ENCODE measurements around the gene ST6GALNAC4.

The ST6GALNAC4 gene

DNA sequence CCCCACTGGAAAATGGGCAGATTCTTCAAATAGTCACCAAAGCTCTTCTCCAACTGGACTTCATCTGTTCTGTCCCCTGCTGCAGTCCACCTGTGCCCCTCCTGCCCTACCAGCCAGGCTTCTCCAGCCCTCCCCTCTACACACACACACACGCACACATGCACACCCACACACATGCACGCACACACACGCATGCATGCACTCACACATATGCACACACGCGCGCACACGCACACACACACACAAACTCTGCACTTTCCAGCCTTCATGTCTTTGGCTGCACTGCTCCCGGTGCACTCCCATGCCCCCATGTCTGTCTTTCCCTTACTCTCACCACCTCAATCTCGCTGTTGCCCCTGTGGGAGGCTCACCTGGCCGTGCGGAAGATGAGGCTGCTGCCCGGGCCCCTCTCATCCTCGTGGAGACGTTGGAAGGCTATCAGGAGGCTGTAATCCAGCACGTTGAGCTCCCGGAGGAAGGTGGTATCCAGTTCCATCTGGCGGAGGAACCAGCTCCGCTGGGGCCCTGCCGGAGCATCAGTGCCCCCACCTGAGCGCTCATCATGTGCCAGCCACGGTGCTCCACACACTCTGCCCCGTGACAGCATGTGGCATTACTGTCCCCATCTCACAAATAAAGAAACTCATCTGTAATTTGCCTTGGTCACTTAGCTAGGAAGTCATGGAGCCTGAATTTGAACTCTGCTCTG, 8.0 kb upstream of the ST6GALNAC4 start:
- Histone ChIP-seq H3K9ac (ENCODE audit: low read length) (no peak overlapping the region), H3K9me3 (ENCODE audit: insufficient read depth, low read length) (no peaks in the 10 kb centered on the region), H3K27ac (ENCODE audit: low read length) (no peak overlapping the region), H3K4me3 (ENCODE audit: low read length) (no peak overlapping the region), H3K36me3 (replicated peaks; ENCODE audit: low read depth, low read length) (no peaks in the 10 kb centered on the region), H2AFZ (ENCODE audit: low read depth, low read length) (no peak overlapping the region), H3K4me2 (ENCODE audit: low read length) (no peak overlapping the region), H3K79me2 (ENCODE audit: low read length) (no peaks in the 10 kb centered on the region), H3K27me3 (ENCODE audit: low read depth, low read length) (peaks cover 41% of the 10 kb centered on the region), H3K4me1 (ENCODE audit: low read length) (peaks cover 21% of the 10 kb centered on the region), H4K20me1 (ENCODE audit: insufficient read depth, low read length) (no peaks in the 10 kb centered on the region)
- TF ChIP-seq, protein P1, sequence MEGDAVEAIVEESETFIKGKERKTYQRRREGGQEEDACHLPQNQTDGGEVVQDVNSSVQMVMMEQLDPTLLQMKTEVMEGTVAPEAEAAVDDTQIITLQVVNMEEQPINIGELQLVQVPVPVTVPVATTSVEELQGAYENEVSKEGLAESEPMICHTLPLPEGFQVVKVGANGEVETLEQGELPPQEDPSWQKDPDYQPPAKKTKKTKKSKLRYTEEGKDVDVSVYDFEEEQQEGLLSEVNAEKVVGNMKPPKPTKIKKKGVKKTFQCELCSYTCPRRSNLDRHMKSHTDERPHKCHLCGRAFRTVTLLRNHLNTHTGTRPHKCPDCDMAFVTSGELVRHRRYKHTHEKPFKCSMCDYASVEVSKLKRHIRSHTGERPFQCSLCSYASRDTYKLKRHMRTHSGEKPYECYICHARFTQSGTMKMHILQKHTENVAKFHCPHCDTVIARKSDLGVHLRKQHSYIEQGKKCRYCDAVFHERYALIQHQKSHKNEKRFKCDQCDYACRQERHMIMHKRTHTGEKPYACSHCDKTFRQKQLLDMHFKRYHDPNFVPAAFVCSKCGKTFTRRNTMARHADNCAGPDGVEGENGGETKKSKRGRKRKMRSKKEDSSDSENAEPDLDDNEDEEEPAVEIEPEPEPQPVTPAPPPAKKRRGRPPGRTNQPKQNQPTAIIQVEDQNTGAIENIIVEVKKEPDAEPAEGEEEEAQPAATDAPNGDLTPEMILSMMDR (IDR thresholded peaks at IDR 0.05; ENCODE audit: low read depth, low read length), result no peak
- no peak for TF ChIP-seq EZH2phosphoT487 (IDR thresholded peaks at IDR 0.05; ENCODE audit: low read depth)

DNA sequence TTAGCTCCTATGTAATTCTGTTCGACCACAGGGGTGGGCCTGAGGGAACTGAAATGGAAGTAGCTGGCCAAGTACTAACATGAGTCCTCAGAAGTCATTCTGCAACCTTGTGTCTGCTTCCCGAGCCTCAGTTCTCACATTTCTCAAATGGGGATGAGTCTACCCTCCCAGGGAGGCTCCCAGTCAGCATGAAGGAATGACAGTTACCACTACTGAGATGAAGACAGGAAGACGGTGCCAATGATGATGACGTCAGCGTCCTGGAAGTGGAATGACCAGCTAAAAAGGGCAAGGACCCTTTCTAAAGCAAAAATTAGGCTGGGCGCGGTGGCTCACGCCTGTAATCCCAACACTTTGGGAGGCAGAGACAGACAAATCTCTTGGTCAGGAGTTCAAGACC, 6.9 kb upstream of the ST6GALNAC4 start:
- Histone ChIP-seq H3K4me2 (ENCODE audit: low read length) (no peak overlapping the region), H3K36me3 (replicated peaks; ENCODE audit: low read depth, low read length) (peaks cover 5% of the 10 kb centered on the region)
- TF ChIP-seq EZH2phosphoT487 (IDR thresholded peaks at IDR 0.05; ENCODE audit: low read depth), result no peak
- TF ChIP-seq, protein P1 (IDR thresholded peaks at IDR 0.05; ENCODE audit: low read depth, low read length), result no peak

DNA sequence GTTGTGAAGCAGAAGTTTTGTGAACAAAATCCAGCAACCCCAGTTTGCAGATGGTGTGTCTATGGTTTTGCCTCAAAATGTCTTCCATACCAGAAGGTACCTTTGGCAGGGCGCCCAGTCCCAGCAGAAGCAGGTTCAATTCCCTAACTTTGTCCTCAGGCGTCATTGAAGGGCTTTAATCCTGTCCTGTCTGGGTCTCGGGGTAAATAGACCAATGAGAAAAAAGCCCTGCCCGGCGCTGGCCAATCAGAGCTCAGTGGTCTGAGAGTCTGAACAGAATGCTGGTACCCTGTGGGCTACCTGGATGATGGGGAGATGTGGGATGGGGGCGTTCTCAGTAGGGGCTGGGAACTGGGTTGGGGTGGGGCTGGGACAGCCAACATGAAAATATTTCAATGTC, 6.2 kb upstream of the ST6GALNAC4 start:
- Histone ChIP-seq H3K4me1 (ENCODE audit: low read length) (peaks cover 36% of the 10 kb centered on the region), H3K27me3 (ENCODE audit: low read depth, low read length) (peaks cover 24% of the 10 kb centered on the region), H3K9ac (ENCODE audit: low read length) (no peak overlapping the region)

More for the DNA sequence above, 6.9 kb upstream of the ST6GALNAC4 start:
- Histone ChIP-seq H3K27me3 (ENCODE audit: low read depth, low read length) (peaks cover 31% of the 10 kb centered on the region), H3K9me3 (ENCODE audit: insufficient read depth, low read length) (no peaks in the 10 kb centered on the region), H4K20me1 (ENCODE audit: insufficient read depth, low read length) (no peaks in the 10 kb centered on the region), H2AFZ (ENCODE audit: low read depth, low read length) (no peak overlapping the region), H3K4me1 (ENCODE audit: low read length) (peaks cover 29% of the 10 kb centered on the region), H3K27ac (ENCODE audit: low read length) (no peak overlapping the region), H3K4me3 (ENCODE audit: low read length) (no peak overlapping the region), H3K79me2 (ENCODE audit: low read length) (peaks cover 7% of the 10 kb centered on the region; the same call in 1 of the 2 replicates), H3K9ac (ENCODE audit: low read length) (no peak overlapping the region)

DNA sequence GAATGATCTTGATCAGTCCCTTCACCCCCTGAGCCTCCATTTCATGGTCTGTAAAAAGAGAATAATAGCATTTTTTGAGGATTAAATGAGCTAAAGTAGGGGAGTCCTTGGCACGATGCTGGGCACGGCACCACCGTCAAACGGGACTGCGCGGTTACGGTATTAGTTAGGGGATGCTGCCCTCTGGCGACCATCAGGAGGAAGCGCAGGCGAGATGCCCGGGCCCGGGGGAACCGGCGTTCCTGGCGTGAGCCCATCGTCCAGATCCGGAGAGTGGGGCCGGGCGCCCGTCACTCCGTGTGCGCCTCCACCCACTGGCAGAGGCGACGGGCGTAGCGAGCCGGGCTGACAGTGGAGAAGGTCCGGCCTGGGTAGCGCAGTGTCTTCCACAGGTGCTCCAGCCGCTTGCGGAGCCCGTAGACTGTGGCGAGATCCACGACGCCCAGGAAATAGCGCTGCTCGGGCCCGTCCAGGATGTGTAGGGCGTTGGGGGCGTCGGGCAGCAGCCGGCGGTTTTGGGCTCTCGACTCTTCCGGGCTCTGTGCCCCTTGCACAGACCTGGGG, 4.8 kb upstream of the ST6GALNAC4 start:
- Histone ChIP-seq H3K27me3 (ENCODE audit: low read depth, low read length) (peaks cover 12% of the 10 kb centered on the region), H3K4me3 (ENCODE audit: low read length) (peak overlapping the region; percentile 72), H3K36me3 (replicated peaks; ENCODE audit: low read depth, low read length) (peaks cover 6% of the 10 kb centered on the region), H3K9me3 (ENCODE audit: insufficient read depth, low read length) (no peaks in the 10 kb centered on the region), H3K4me2 (ENCODE audit: low read length) (peak overlapping the region; percentile 83), H4K20me1 (ENCODE audit: insufficient read depth, low read length) (no peaks in the 10 kb centered on the region), H3K9ac (ENCODE audit: low read length) (peak overlapping the region; percentile 49), H3K4me1 (ENCODE audit: low read length) (peaks cover 40% of the 10 kb centered on the region), H3K27ac (ENCODE audit: low read length) (no peak overlapping the region), H2AFZ (ENCODE audit: low read depth, low read length) (no peak overlapping the region), H3K79me2 (ENCODE audit: low read length) (peaks cover 17% of the 10 kb centered on the region)
- no peak for TF ChIP-seq EZH2phosphoT487 (IDR thresholded peaks at IDR 0.05; ENCODE audit: low read depth)
- TF ChIP-seq, protein P1 (IDR thresholded peaks at IDR 0.05; ENCODE audit: low read depth, low read length), result peak; percentile 87

More for the DNA sequence above, 6.2 kb upstream of the ST6GALNAC4 start:
- Histone ChIP-seq H3K36me3 (replicated peaks; ENCODE audit: low read depth, low read length) (peaks cover 5% of the 10 kb centered on the region), H3K9me3 (ENCODE audit: insufficient read depth, low read length) (no peaks in the 10 kb centered on the region), H3K4me2 (ENCODE audit: low read length) (no peak overlapping the region), H4K20me1 (ENCODE audit: insufficient read depth, low read length) (no peaks in the 10 kb centered on the region), H3K4me3 (ENCODE audit: low read length) (no peak overlapping the region), H2AFZ (ENCODE audit: low read depth, low read length) (no peak overlapping the region), H3K79me2 (ENCODE audit: low read length) (peaks cover 15% of the 10 kb centered on the region; the same call in 1 of the 2 replicates), H3K27ac (ENCODE audit: low read length) (no peak overlapping the region)
- TF ChIP-seq EZH2phosphoT487 (IDR thresholded peaks at IDR 0.05; ENCODE audit: low read depth), result no peak
- TF ChIP-seq, protein P1 (IDR thresholded peaks at IDR 0.05; ENCODE audit: low read depth, low read length), result no peak
